BLaER1 treated with 17β-estradiol and CSF1 and Interleukin-3, amounts not matched to agents 10 nM and 100 nM (cell line): ENCODE measurements around the gene CSMD2.
A peak's percentile ranks its signal among the peaks of the same experiment; 100 is the strongest.

ENCODE experiments used
- H3K27ac ChIP-seq, 11 experiments: shearing (Covaris generic); formaldehyde crosslinking; 2 replicates each; pipeline ENCODE4 v1.8.1; 2022
- H3K27me3 ChIP-seq, 11 experiments: shearing (Covaris generic); formaldehyde crosslinking; 2 replicates each; pipeline ENCODE4 v1.8.1; 2022
- H3K36me3 ChIP-seq, 11 experiments: shearing (Covaris generic); formaldehyde crosslinking; 2 replicates each; pipeline ENCODE4 v1.8.1; 2022
- H3K4me1 ChIP-seq, 10 experiments: shearing (Covaris generic); formaldehyde crosslinking; 2 replicates each; pipeline ENCODE4 v1.8.1; 2022
- H3K4me2 ChIP-seq, 11 experiments: shearing (Covaris generic); formaldehyde crosslinking; 2 replicates each; pipeline ENCODE4 v1.8.1; 2022
- H3K4me3 ChIP-seq, 10 experiments: shearing (Covaris generic); formaldehyde crosslinking; 2 replicates each; pipeline ENCODE4 v1.8.1; 2022
- H3K9ac ChIP-seq, 11 experiments: shearing (Covaris generic); formaldehyde crosslinking; 2 replicates each; pipeline ENCODE4 v1.8.1; 2022
- H3K9me3 ChIP-seq, 11 experiments: shearing (Covaris generic); formaldehyde crosslinking; replicated peaks in 1 of 11; 2 replicates each; pipeline ENCODE4 v1.8.1; 2022
- H4K20me1 ChIP-seq, 11 experiments: shearing (Covaris generic); formaldehyde crosslinking; 2 replicates each; pipeline ENCODE4 v1.8.1; 2022
- Cebpa-rat ChIP-seq, 11 experiments: shearing (Covaris generic); IDR thresholded peaks; 2 replicates each; pipeline ENCODE4 v1.8.1; 2022

Gene CSMD2

DNA sequence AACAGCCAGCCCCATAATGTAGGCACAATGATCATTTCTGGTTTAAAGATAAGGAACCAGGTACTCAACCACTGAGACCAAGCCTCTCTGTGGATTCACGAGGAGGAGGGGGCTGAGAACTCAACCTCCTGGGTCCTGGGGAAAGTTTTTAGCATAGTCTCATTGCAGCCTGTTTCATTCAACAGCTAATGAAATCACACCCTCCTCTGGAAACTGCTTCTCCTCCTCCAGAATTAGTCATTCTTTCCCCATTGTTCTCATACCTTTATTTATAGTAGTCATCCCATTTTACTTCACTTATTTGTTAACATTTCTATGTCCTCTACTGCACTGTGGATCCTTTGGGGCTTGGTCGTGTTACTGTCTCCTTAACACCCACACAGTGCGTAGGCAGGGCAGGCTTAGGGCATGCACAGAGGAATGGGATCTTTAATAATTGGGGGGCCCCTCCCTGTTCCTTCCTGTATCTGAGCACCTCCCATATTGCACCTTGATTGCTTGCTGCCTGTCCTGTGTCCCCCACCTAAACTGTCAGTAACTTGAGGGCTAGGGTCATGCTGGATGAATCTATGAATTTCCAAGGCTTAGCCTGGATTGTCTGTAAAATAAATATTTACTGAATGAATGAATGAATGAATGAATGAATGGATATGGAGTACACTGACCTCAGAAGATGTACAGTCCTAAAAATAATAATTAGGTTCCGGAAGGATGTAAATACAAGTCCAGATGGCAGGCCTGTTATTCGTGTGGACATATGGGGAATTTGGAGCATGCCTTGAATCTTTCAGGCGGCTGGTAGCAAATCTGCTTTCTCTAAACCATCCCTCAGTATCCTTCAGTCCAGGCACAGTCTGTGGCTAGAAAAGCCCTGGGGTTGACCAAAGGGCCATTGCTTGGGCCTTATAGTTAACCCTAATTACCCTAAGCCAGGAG lies 455.0 kb downstream of the CSMD2 start:
- H3K9ac ChIP-seq = no peak overlapping the region

DNA sequence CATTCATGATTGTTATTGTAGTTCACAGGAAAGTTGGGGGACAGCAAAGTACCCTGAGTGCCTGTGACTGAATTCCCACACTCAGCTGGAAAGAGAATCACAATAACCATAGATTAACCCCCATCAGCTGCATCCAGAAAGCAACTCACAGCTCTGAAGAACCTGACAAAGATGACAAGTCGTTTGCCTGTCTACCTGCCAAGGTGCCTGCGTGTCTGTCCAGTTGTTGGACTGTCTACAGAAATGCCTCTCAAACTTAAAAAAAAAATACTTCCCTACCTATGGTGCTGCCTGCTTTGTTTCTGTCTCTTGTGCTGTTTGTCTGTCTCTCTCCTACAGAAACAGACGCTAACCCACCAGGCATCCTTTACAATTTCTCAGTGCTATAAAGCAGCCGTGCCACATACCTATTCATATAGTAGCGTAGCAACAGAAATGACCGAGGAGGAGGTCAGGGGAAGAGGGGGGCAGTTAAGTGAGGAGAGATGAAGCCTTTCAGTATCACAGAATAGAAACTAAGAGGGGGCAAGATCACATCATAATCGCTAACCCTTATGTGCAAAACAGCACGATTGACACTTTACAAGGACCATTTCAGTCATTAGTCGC lies 455.8 kb downstream of the CSMD2 start:
- H4K20me1 ChIP-seq = no peaks in the 10 kb centered on the region
- no peak for TF ChIP-seq Cebpa-rat (IDR thresholded peaks at IDR 0.05)
- H3K9ac ChIP-seq = no peak overlapping the region
- H3K4me3 ChIP-seq = no peak overlapping the region
- H3K36me3 ChIP-seq = no peaks in the 10 kb centered on the region
- H3K4me1 ChIP-seq = peaks cover 0 to 24% (median 18%) of the 10 kb centered on the region in 10 experiments; a peak in 16 of 20 replicates
- no peaks in the 10 kb centered on the region for H3K9me3 ChIP-seq
- H3K4me2 ChIP-seq = peak overlapping the region in 1 of 11 experiments; percentile 65; a peak in 3 of 22 replicates
- no peaks in the 10 kb centered on the region for H3K27me3 ChIP-seq
- H3K27ac ChIP-seq = no peak overlapping the region

More for the DNA sequence above, 455.0 kb downstream of the CSMD2 start:
- Histone ChIP-seq H3K27me3 (no peaks in the 10 kb centered on the region), H3K4me1 (peaks cover 0 to 24% (median 18%) of the 10 kb centered on the region in 10 experiments; a peak in 16 of 20 replicates), H3K36me3 (no peaks in the 10 kb centered on the region), H3K27ac (no peak overlapping the region), H3K4me3 (no peak overlapping the region), H3K9me3 (no peaks in the 10 kb centered on the region), H4K20me1 (no peaks in the 10 kb centered on the region), H3K4me2 (peak overlapping the region in 8 of 11 experiments; percentile 39 to 72 (median 53); a peak in 16 of 22 replicates)
- no peak for TF ChIP-seq Cebpa-rat (IDR thresholded peaks at IDR 0.05)

DNA sequence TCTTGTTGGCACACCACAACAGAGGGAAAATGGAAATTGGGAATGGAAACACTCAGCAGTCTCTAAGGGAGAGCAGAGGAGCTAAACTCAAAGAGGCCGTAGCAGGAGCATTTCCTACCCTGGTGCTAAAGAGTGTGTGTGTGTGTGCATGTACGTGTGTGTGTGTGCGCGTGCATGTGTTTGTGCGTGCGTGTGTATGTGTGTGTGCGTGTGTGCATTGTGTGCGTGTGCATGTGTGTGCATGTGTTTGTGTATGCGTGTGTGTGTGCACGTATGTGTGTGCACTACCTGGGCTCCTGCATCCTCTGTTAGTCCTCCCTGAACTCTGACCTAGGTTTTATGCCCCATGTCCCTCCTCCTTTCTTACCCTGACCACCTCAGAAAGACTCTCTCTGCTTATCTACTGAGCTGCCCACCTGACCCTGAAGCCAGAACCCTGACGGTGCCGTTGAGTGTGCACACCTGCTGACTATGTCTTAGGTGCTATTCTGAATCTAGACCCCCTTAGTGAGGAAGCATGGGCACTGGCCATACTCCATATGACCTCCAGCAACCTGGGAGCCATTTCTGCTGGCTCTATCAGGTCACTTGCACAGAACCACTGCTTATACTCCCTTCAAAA lies 458.3 kb downstream of the CSMD2 start:
- Histone ChIP-seq H3K4me2 (no peak overlapping the region), H3K4me3 (no peak overlapping the region), H3K27ac (no peak overlapping the region), H3K36me3 (no peaks in the 10 kb centered on the region), H3K9ac (no peak overlapping the region), H3K9me3 (no peaks in the 10 kb centered on the region), H3K27me3 (no peaks in the 10 kb centered on the region), H3K4me1 (peaks cover 0 to 23% (median 18%) of the 10 kb centered on the region in 10 experiments; a peak in 16 of 20 replicates), H4K20me1 (no peaks in the 10 kb centered on the region)
- no peak for TF ChIP-seq Cebpa-rat (IDR thresholded peaks at IDR 0.05)

DNA sequence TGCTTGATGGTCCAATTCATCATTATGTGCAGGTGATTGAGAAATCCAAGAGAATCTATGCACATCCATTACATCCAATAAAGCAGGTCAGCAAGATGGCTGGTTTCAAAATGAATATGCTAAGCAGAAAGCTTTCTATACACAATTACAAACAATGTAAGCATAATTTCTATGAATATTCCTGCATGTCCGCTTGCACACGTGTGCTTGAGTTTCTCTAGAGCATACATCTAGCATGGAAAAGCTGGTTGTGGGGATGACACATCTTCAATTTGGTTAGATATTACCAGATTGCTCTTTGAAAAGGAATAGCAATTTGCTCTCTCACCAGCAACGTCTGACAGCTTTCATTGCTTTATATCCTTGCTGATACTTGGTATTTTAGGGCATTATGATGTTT lies 461.6 kb downstream of the CSMD2 start:
- no peaks in the 10 kb centered on the region for H3K36me3 ChIP-seq
- H3K9ac ChIP-seq = no peak overlapping the region
- H3K4me1 ChIP-seq = peaks cover 0 to 10% (median 0%) of the 10 kb centered on the region in 10 experiments; a peak in 1 of 20 replicates
- H3K9me3 ChIP-seq = no peaks in the 10 kb centered on the region
- H4K20me1 ChIP-seq = no peaks in the 10 kb centered on the region
- no peak overlapping the region for H3K27ac ChIP-seq
- no peak overlapping the region for H3K4me2 ChIP-seq
- no peak overlapping the region for H3K4me3 ChIP-seq
- no peaks in the 10 kb centered on the region for H3K27me3 ChIP-seq
- TF ChIP-seq Cebpa-rat (IDR thresholded peaks at IDR 0.05) = no peak

DNA sequence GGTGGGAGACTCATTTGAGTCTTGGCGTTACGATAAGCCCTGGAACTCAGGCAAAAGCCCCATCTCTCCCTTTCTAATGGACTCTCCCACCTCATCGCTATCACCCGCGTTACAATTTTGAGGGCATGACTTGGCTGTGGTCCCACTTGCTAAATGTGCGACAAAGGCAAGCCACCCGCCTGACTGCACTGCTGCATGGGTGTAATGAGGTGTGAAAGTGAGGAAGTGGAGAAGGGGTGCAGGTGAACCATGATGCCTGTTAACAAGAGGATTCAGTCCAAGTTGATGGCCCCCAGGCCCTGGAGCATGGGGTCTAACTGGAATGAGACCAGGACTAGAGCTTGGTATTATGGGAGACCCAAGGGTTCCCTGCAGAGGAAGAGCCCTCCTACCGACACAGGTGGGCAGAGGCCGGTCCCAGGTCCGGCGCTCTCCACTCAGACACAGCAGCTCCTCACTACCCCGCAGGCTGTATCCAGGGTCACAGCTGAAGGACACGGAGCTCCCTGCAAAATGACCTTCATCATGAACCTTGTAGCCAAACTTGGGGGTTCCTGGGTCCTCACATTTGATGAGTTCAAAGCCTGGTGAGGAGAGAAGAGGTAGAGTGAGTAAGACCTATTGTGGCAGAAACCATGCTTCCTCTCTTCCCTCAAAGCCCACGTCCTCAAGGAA lies 466.5 kb downstream of the CSMD2 start:
- Histone ChIP-seq H3K4me3 (no peak overlapping the region), H3K4me1 (peaks cover 0 to 11% (median 0%) of the 10 kb centered on the region in 10 experiments; a peak in 1 of 20 replicates), H3K9ac (no peak overlapping the region), H4K20me1 (no peaks in the 10 kb centered on the region), H3K27me3 (no peaks in the 10 kb centered on the region), H3K4me2 (peak overlapping the region in 2 of 11 experiments; percentile 1 to 15; a peak in 2 of 22 replicates), H3K9me3 (peaks cover 0 to 15% (median 0%) of the 10 kb centered on the region in 11 experiments; a peak in 6 of 22 replicates), H3K27ac (no peak overlapping the region), H3K36me3 (no peaks in the 10 kb centered on the region)
- TF ChIP-seq Cebpa-rat (IDR thresholded peaks at IDR 0.05) = no peak

DNA sequence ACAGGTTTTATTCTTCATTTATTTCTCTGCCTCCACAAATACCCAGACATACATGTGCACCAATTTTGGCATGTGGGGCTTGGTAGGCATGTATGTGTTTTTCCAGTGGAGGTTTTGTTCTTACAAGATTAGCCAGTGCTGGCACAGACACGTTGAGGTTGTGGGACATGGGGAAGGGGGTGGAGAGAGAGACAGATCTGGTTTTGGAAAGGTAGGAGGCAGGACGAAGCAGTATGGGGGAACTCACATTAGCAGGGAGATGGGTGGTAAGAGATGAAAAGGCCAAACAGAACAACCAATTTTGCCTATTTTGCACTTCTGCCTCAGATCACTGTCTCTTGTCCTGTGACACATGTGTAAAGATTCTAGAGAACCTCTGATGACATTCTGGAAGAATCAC lies 467.2 kb downstream of the CSMD2 start:
- H4K20me1 ChIP-seq = no peaks in the 10 kb centered on the region
- H3K9ac ChIP-seq = no peak overlapping the region
- H3K27ac ChIP-seq = no peak overlapping the region
- no peaks in the 10 kb centered on the region for H3K36me3 ChIP-seq
- TF ChIP-seq Cebpa-rat (IDR thresholded peaks at IDR 0.05) = no peak
- no peaks in the 10 kb centered on the region for H3K27me3 ChIP-seq
- H3K9me3 ChIP-seq = peaks cover 0 to 19% (median 0%) of the 10 kb centered on the region in 11 experiments; a peak in 6 of 22 replicates
- peaks cover 0 to 13% (median 0%) of the 10 kb centered on the region in 10 experiments; a peak in 4 of 20 replicates for H3K4me1 ChIP-seq
- no peak overlapping the region for H3K4me3 ChIP-seq
- H3K4me2 ChIP-seq = no peak overlapping the region

DNA sequence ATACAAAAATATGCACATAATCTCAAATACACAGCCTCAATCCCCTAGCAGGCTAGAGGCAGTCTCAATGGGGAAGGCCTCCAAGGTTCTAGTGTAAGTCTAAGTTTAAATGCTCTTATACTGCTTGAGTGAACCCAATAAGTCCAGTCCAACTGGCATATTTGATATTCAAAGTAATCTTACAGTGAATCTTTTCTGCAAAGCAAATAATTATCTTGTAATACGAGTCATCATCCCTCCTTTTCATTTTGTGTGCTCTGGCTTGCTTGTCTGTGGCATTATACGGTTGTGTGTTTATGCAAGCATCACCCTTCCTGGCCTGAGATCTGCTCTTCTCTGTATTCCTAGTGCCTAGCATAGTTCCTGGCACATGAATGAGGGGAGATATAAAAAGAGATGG lies 468.1 kb downstream of the CSMD2 start:
- TF ChIP-seq Cebpa-rat (IDR thresholded peaks at IDR 0.05) = no peak

DNA sequence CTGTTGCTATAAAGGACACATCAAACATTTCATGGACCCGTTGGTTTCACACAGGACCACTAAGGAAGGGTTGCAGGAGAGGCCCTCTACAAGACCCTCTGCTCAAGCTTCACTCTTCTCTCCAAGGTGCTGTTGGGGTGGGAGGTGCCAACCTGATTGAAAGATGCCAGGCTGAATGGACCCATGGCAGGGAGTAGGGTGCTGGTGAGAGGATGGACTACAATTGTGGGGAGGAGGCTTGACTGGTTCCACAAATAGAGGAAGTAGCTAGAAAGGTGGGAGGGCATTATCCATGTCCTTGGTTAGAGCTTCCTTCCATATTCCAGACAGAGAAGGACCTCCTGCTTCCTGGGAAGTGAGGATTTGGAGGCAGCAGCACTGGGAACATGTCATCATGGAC lies 468.7 kb downstream of the CSMD2 start:
- Histone ChIP-seq H3K9ac (no peak overlapping the region), H3K27me3 (no peaks in the 10 kb centered on the region), H3K4me2 (no peak overlapping the region), H3K27ac (no peak overlapping the region), H4K20me1 (no peaks in the 10 kb centered on the region), H3K36me3 (no peaks in the 10 kb centered on the region), H3K4me1 (peaks cover 0 to 28% (median 0%) of the 10 kb centered on the region in 10 experiments; a peak in 6 of 20 replicates), H3K4me3 (no peak overlapping the region), H3K9me3 (peaks cover 0 to 19% (median 0%) of the 10 kb centered on the region in 11 experiments; a peak in 6 of 22 replicates)
- TF ChIP-seq Cebpa-rat (IDR thresholded peaks at IDR 0.05) = no peak

More for the DNA sequence above, 468.1 kb downstream of the CSMD2 start:
- Histone ChIP-seq H3K36me3 (no peaks in the 10 kb centered on the region), H3K4me2 (no peak overlapping the region), H4K20me1 (no peaks in the 10 kb centered on the region), H3K27ac (no peak overlapping the region), H3K4me1 (peaks cover 0 to 22% (median 0%) of the 10 kb centered on the region in 10 experiments; a peak in 6 of 20 replicates), H3K9me3 (peaks cover 0 to 19% (median 0%) of the 10 kb centered on the region in 11 experiments; a peak in 6 of 22 replicates), H3K27me3 (no peaks in the 10 kb centered on the region), H3K9ac (no peak overlapping the region), H3K4me3 (no peak overlapping the region)
